Activated CD8-positive, alpha-beta memory T cell treated with anti-CD3 and anti-CD28 coated beads for 24 hours (primary cell): ENCODE results near the gene IDS.
"Not testable (repeated sequence)": the region's sequence is repeated elsewhere in the genome, so short reads cannot be mapped to it uniquely, and the experiment has no call there.

Experiments
- DNase-seq: peaks from one replicate; pipeline ENCODE4 v3.0.0-alpha.2; 2020

Gene IDS

GRCh38 chrX:149526318-149527033 is 21.4 kb upstream of the IDS start:
- DNase-seq, result peak; percentile 55

- peak; percentile 66 for DNase-seq
Measured at GRCh38 chrX:149525903-149526302, 20.8 kb upstream of the IDS start.

DNA sequence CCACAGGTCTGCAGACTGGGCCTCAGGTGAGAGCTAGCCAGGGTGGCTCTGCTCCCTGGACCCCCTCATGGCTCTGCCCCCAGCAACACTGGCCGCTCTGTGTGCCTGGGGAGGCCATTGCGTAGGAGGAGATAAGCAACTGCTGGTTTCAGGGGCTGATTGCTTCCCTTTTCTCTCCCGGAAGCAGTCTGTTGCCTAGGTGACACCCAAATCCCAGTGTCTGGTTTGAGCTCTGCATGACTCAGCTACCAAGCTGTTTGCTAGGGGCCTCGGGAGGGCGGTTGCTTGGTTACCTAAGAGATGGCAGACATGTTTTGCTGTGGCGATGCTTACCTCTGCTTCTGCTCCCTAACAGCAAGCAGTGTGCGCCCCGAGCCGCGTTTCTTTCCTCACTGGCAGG is 20.3 kb upstream of the IDS start:
- peak; percentile 72 for DNase-seq

DNA sequence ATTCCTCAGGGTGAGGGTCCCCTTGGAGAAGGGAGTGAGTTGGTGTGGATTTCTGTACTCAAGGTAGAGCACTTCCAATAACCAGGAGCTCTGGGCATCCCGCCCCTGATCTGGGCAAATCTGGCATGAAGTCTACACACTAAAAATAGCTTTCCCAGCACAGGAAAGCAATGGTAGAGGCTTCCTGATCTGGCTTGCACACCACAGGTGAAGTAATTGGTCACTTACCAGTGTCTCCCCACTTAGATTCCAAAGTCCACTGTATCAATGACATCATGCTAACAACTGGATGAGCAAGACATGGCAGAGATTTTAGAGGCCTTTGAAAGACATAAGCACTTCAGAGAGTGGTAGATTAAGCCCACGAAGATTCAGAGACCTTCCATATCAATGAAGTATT is 17.8 kb upstream of the IDS start:
- no peak for DNase-seq

GRCh38 chrX:149521438-149521837 is 16.3 kb upstream of the IDS start:
- peak; percentile 50 for DNase-seq

DNA sequence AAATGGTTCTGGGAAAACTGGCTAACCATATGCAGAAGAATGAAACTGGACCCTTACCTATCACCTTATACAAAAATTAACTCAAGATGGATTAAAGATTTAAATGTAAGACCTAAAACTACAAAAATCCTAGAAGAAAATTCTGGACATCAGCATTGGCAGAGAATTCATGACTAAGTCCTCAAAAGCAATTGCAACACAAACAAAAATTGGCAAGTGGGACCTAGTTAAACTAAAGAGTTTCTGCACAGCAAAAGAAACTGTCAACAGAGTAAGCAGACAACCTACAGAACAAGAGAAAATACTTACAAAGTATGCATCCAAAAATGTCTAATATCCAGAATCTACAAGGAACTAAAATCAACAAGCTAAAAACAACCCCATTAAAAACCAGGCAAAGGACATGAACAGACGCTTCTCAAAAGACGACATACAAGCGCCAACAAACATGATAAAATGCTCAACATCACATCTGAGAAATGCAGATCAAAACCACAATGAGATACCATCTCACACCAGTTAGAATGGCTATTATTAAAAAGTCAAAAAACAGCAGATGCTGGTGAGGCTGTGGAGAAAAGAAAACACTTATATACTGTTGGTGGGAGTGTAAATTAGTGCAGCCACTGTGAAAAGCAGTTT is 15.7 kb upstream of the IDS start:
- not testable (repeated sequence) for DNase-seq

DNA sequence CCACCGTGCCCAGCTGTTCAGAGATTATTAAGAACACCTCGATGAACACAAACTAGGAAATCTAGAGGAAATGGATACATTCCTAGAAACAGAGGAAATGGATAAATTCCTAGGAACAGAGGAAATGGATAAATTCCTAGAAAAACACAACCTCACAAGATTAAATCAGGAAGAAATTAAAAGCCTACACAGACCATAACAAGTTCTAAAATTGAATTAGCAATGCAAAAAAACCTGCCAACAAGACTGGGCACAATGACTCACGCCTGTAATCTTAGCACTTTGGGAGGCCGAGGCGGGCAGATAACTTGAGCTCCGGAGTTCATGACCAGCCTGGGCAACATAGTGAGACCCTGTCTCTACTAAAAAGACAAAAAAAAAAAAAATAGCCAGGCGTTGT is 13.1 kb upstream of the IDS start:
- peak; percentile 15 for DNase-seq

DNA sequence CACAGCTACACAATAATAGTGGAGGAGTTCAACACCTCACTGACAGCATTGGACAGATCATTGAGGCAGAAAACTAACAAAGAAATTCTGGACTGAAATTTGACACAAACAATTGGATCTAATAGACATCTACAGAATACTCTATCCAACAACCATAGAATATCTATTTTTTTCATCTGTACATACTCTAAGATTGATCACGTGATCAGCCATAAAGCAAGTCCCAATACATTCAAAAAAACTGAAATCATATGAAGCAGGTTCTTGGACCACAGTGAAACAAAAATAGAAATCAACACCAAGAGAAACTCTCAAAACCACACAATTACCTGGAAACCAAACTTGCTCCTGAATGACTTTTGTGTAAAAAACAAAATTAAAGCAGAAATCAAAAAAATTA is 12.2 kb upstream of the IDS start:
- DNase-seq, result no peak

GRCh38 chrX:149516604-149517003 is 11.5 kb upstream of the IDS start:
- no peak for DNase-seq

- peak; percentile 38 for DNase-seq
Measured at GRCh38 chrX:149515954-149516602, 11.0 kb upstream of the IDS start.

GRCh38 chrX:149513825-149514428 is 8.8 kb upstream of the IDS start:
- DNase-seq, result no peak

GRCh38 chrX:149512225-149512885 is 7.2 kb upstream of the IDS start:
- peak; percentile 78 for DNase-seq

DNA sequence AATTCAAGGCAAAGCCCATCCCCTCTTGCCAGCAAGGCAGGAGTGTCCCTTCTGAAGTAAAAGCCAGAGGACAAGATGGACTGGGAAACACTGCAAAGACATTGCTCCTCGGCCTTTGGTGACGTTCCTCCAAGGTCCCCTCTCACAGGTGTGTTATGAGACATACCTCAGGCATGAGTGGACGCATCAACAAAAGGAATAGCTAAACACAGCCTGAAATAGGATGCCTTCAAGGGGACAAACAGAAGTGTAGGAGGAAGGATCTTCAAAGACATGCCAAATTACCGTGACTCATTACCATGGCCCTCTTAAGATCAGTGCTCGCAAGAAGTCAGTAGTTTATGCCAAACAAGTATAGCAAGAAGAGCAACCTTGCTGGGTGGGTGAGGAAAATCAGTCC is 6.0 kb upstream of the IDS start:
- peak; percentile 49 for DNase-seq

DNA sequence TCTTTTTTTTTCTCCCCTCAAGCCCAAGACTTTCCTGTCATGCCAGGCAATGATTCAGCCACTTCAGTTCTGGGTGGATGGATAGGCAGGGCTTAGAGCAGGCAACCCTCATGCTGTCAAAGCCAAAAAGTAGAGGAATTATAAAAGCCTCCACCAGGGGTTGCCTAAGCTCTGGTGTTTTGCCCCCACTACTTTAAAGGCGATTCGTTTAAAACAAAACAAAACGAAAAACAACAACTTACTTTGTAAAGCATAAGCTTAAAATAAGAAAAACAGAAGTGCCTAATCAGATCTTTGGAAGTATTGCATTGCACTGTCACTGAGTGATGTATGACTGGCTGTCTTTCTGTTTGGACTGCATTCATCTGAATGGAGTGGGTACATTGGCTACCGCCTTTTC is 5.3 kb upstream of the IDS start:
- peak; percentile 43 for DNase-seq

GRCh38 chrX:149508467-149508866 is 3.4 kb upstream of the IDS start:
- no peak for DNase-seq

- DNase-seq, result no peak
Measured at GRCh38 chrX:149506349-149506748, 1.2 kb upstream of the IDS start.

GRCh38 chrX:149505671-149506070 is 565 bp upstream of the IDS start:
- DNase-seq, result no peak

DNA sequence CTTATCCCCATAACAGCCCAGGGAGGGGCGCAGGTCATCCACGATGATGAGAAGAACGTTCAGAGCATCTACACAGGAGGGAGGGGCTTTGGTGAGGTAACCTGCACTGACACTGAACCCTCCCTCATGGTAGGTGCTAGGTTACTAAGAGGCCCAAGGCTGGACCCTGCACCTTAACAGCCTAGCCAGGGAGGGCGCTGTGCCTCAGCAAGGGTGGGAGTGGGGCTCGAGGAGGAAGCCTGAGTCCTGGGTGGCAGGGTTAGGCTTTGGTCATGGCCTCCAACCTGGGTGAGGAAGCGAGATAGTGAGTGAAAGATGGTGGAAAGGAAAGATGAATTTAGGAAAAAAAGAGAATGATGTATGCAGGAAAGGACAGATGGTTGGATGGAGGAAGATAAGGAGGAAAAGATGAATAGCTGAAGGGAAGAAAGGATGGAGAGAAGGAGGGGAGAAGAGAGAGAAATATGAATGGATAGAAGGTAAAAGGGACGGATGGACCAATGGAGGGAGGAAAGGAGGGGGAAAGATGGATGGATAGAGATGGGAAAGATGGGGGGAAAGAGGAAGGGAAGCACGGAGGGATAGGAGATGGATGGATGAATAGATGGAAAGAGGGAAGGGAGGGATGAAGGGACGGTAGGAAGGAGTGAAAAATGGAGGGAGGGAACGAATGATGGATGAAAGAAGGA is 736 bp downstream of the IDS start:
- peak; percentile 73 for DNase-seq

GRCh38 chrX:149503446-149503845 is 1.7 kb downstream of the IDS start:
- DNase-seq, result peak; percentile 75

GRCh38 chrX:149502923-149503322 is 2.2 kb downstream of the IDS start:
- DNase-seq, result peak; percentile 59

- DNase-seq, result peak; percentile 40
Measured at GRCh38 chrX:149499766-149500165, 5.3 kb downstream of the IDS start.

- no peak for DNase-seq
Measured at GRCh38 chrX:149498767-149499166, 6.3 kb downstream of the IDS start.

- no peak for DNase-seq
Measured at GRCh38 chrX:149497626-149498025, 7.5 kb downstream of the IDS start.
